ENCODE measurements around the gene MAP3K5. TPM values are rescaled to one million over a fixed set of nuclear protein-coding genes. Genes with fewer than 3 reads are reported as not detected.
"Not testable (repeated sequence)": the region's sequence is repeated elsewhere in the genome, so short reads cannot be mapped to it uniquely, and the experiment has no call there.

Gene MAP3K5
- total RNA-seq, 2 experiments from 2014 or later, result 18.3 to 19.8 TPM

- POLR2A ChIA-PET, result no interaction called here
- peaks cover 24% of the 10 kb centered on the region for H3K36me3 Mint-ChIP-seq
- ATAC-seq (ENCODE audit: low read depth), result no peak
These were observed 99.2 kb downstream of the MAP3K5 start for GRCh38 chr6:136693090-136693489.

GRCh38 chr6:136687894-136688293 is 104.4 kb downstream of the MAP3K5 start:
- H3K27ac Mint-ChIP-seq; H3K4me1 Mint-ChIP-seq; H3K4me3 Mint-ChIP-seq; POLR2A ChIA-PET; ATAC-seq (ENCODE audit: low read depth); DNase-seq; H3K9me3 Mint-ChIP-seq; H3K27me3 Mint-ChIP-seq: not testable (repeated sequence)
- H3K36me3 Mint-ChIP-seq, result peaks cover 42% of the 10 kb centered on the region

More at GRCh38 chr6:136693090-136693489, 99.2 kb downstream of the MAP3K5 start:
- no peaks in the 10 kb centered on the region for H3K27me3 Mint-ChIP-seq
- no peak overlapping the region for H3K4me3 Mint-ChIP-seq
- no peak for DNase-seq
- H3K27ac Mint-ChIP-seq, result no peak overlapping the region
- H3K9me3 Mint-ChIP-seq, result no peaks in the 10 kb centered on the region
- H3K4me1 Mint-ChIP-seq, result no peaks in the 10 kb centered on the region

GRCh38 chr6:136685540-136686108 is 106.7 kb downstream of the MAP3K5 start:
- ATAC-seq (ENCODE audit: low read depth) (no peak), DNase-seq (no peak)
- peaks cover 3% of the 10 kb centered on the region for H3K4me1 Mint-ChIP-seq
- POLR2A ChIA-PET, result no interaction called here
- H3K4me3 Mint-ChIP-seq, result no peak overlapping the region
- H3K9me3 Mint-ChIP-seq, result peaks cover 7% of the 10 kb centered on the region
- H3K27ac Mint-ChIP-seq, result no peak overlapping the region
- H3K36me3 Mint-ChIP-seq, result peaks cover 40% of the 10 kb centered on the region
- H3K27me3 Mint-ChIP-seq, result no peaks in the 10 kb centered on the region

GRCh38 chr6:136684466-136684865 is 107.8 kb downstream of the MAP3K5 start:
- peaks cover 39% of the 10 kb centered on the region for H3K36me3 Mint-ChIP-seq
- H3K27ac Mint-ChIP-seq, result no peak overlapping the region
- peaks cover 3% of the 10 kb centered on the region for H3K4me1 Mint-ChIP-seq
- ATAC-seq (ENCODE audit: low read depth) (no peak), DNase-seq (no peak)
- H3K27me3 Mint-ChIP-seq, result no peaks in the 10 kb centered on the region
- peaks cover 7% of the 10 kb centered on the region for H3K9me3 Mint-ChIP-seq
- H3K4me3 Mint-ChIP-seq, result no peak overlapping the region
- POLR2A ChIA-PET, result no interaction called here

GRCh38 chr6:136683209-136683941 is 108.9 kb downstream of the MAP3K5 start:
- ATAC-seq (ENCODE audit: low read depth) (no peak), DNase-seq (no peak)
- peaks cover 3% of the 10 kb centered on the region for H3K4me1 Mint-ChIP-seq
- H3K4me3 Mint-ChIP-seq, result no peak overlapping the region
- peaks cover 35% of the 10 kb centered on the region for H3K36me3 Mint-ChIP-seq
- H3K27me3 Mint-ChIP-seq, result no peaks in the 10 kb centered on the region
- POLR2A ChIA-PET, result no interaction called here
- no peak overlapping the region for H3K27ac Mint-ChIP-seq
- H3K9me3 Mint-ChIP-seq, result peaks cover 7% of the 10 kb centered on the region

- no peak overlapping the region for H3K27ac Mint-ChIP-seq
- POLR2A ChIA-PET, result no interaction called here
These were observed 110.0 kb downstream of the MAP3K5 start for GRCh38 chr6:136682292-136682691.

GRCh38 chr6:136677822-136678221 is 114.5 kb downstream of the MAP3K5 start:
- POLR2A ChIA-PET, result no interaction called here
- ATAC-seq (ENCODE audit: low read depth), result no peak
- no peak overlapping the region for H3K4me3 Mint-ChIP-seq
- H3K9me3 Mint-ChIP-seq, result peaks cover 2% of the 10 kb centered on the region
- no peaks in the 10 kb centered on the region for H3K27me3 Mint-ChIP-seq
- H3K27ac Mint-ChIP-seq, result no peak overlapping the region
- H3K4me1 Mint-ChIP-seq, result peaks cover 3% of the 10 kb centered on the region
- peaks cover 27% of the 10 kb centered on the region for H3K36me3 Mint-ChIP-seq
- no peak for DNase-seq

More at GRCh38 chr6:136682292-136682691, 110.0 kb downstream of the MAP3K5 start:
- DNase-seq (no peak), ATAC-seq (ENCODE audit: low read depth) (no peak)
- Mint-ChIP-seq H3K36me3 (peaks cover 30% of the 10 kb centered on the region), H3K9me3 (peaks cover 5% of the 10 kb centered on the region), H3K4me1 (peaks cover 3% of the 10 kb centered on the region), H3K4me3 (no peak overlapping the region), H3K27me3 (no peaks in the 10 kb centered on the region)

- Mint-ChIP-seq H3K27ac (no peak overlapping the region), H3K4me3 (no peak overlapping the region), H3K27me3 (no peaks in the 10 kb centered on the region), H3K4me1 (peaks cover 4% of the 10 kb centered on the region), H3K36me3 (peaks cover 29% of the 10 kb centered on the region), H3K9me3 (peaks cover 2% of the 10 kb centered on the region)
- POLR2A ChIA-PET, result no interaction called here
- DNase-seq (no peak), ATAC-seq (ENCODE audit: low read depth) (no peak)
These were observed 114.9 kb downstream of the MAP3K5 start for GRCh38 chr6:136677344-136677743.

GRCh38 chr6:136676075-136676474 is 116.2 kb downstream of the MAP3K5 start:
- H3K4me3 Mint-ChIP-seq, result no peak overlapping the region
- peaks cover 26% of the 10 kb centered on the region for H3K36me3 Mint-ChIP-seq
- peaks cover 3% of the 10 kb centered on the region for H3K4me1 Mint-ChIP-seq
- H3K27me3 Mint-ChIP-seq, result no peaks in the 10 kb centered on the region
- POLR2A ChIA-PET, result interaction anchor here (0.7 kb wide), 1 partner anchor 11 kb away, joined by 5 read pairs; no protein-coding TSS in a partner anchor
- ATAC-seq (ENCODE audit: low read depth) (no peak), DNase-seq (no peak)
- no peak overlapping the region for H3K27ac Mint-ChIP-seq
- H3K9me3 Mint-ChIP-seq, result peaks cover under 1% of the 10 kb centered on the region

GRCh38 chr6:136673571-136673970 is 118.7 kb downstream of the MAP3K5 start:
- POLR2A ChIA-PET, result no interaction called here
- Mint-ChIP-seq H3K9me3 (no peaks in the 10 kb centered on the region), H3K4me1 (peaks cover 2% of the 10 kb centered on the region), H3K4me3 (no peak overlapping the region), H3K27ac (no peak overlapping the region), H3K27me3 (no peaks in the 10 kb centered on the region), H3K36me3 (peaks cover 26% of the 10 kb centered on the region)
- DNase-seq (no peak), ATAC-seq (ENCODE audit: low read depth) (no peak)

- POLR2A ChIA-PET, result no interaction called here
- ATAC-seq (ENCODE audit: low read depth), result no peak
- Mint-ChIP-seq H3K36me3 (peaks cover 22% of the 10 kb centered on the region), H3K4me3 (no peak overlapping the region), H3K9me3 (no peaks in the 10 kb centered on the region), H3K27ac (no peak overlapping the region), H3K4me1 (peaks cover 2% of the 10 kb centered on the region), H3K27me3 (no peaks in the 10 kb centered on the region)
- no peak for DNase-seq
These were observed 120.1 kb downstream of the MAP3K5 start for GRCh38 chr6:136672144-136672543.

GRCh38 chr6:136669299-136669699 is 123.0 kb downstream of the MAP3K5 start:
- no peak overlapping the region for H3K4me3 Mint-ChIP-seq
- ATAC-seq (ENCODE audit: low read depth), result no peak
- H3K27ac Mint-ChIP-seq, result no peak overlapping the region
- H3K27me3 Mint-ChIP-seq, result no peaks in the 10 kb centered on the region
- no peaks in the 10 kb centered on the region for H3K9me3 Mint-ChIP-seq
- H3K4me1 Mint-ChIP-seq, result peaks cover 2% of the 10 kb centered on the region
- peaks cover 21% of the 10 kb centered on the region for H3K36me3 Mint-ChIP-seq
- DNase-seq, result no peak
- POLR2A ChIA-PET, result no interaction called here

- no peak for DNase-seq
- Mint-ChIP-seq H3K4me3 (no peak overlapping the region), H3K4me1 (peaks cover 2% of the 10 kb centered on the region), H3K36me3 (peaks cover 18% of the 10 kb centered on the region), H3K9me3 (no peaks in the 10 kb centered on the region), H3K27ac (no peak overlapping the region), H3K27me3 (no peaks in the 10 kb centered on the region)
- POLR2A ChIA-PET, result no interaction called here
- ATAC-seq (ENCODE audit: low read depth), result no peak
These were observed 123.7 kb downstream of the MAP3K5 start for GRCh38 chr6:136668571-136668970.

GRCh38 chr6:136666041-136666440 is 126.2 kb downstream of the MAP3K5 start:
- Mint-ChIP-seq H3K4me1 (no peaks in the 10 kb centered on the region), H3K9me3 (no peaks in the 10 kb centered on the region), H3K4me3 (no peak overlapping the region), H3K27me3 (no peaks in the 10 kb centered on the region), H3K36me3 (peaks cover 8% of the 10 kb centered on the region), H3K27ac (no peak overlapping the region)
- ATAC-seq (ENCODE audit: low read depth), result no peak
- DNase-seq, result no peak
- POLR2A ChIA-PET, result no interaction called here
